Measurements from ENCODE around the gene AOAH.
"Not testable (repeated sequence)": the region's sequence is repeated elsewhere in the genome, so short reads cannot be mapped to it uniquely, and the experiment has no call there.

Gene AOAH

DNA sequence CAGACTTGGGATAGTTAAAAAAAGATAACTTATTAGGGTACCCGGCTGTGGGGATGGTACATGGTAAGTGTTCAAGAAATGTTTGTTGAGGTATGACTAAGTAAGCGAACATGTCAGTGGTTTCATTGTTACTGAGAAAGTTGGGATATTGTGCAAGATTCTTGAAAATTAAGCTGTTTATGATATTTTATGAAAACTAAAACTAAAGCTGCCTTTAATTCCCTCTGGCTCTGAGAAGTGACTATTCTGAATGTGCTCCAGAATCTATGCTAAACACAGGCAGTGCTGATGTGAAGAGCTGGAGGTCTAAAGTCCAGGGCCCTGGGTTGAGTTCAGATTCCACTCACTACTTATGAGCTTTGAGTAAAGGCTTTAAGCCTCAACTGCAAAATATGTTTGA lies 72.9 kb downstream of the AOAH start:
- no peaks in the 10 kb centered on the region for H3K9me3 ChIP-seq (ENCODE audit: control insufficient read depth, low read depth, low read length)
- H3K27ac ChIP-seq (ENCODE audit: low read length), result no peak overlapping the region
- no peak overlapping the region for H3K4me3 ChIP-seq (ENCODE audit: low read length)
- no peaks in the 10 kb centered on the region for H3K36me3 ChIP-seq (ENCODE audit: control insufficient read depth, low read depth, low read length)
- no peak overlapping the region for H3K9ac ChIP-seq (ENCODE audit: low read length)
- no peaks in the 10 kb centered on the region for H3K27me3 ChIP-seq (ENCODE audit: control insufficient read depth, insufficient read depth, low read length)
- peaks cover 23% of the 10 kb centered on the region for H3K4me1 ChIP-seq (ENCODE audit: control insufficient read depth, low read depth, low read length)

DNA sequence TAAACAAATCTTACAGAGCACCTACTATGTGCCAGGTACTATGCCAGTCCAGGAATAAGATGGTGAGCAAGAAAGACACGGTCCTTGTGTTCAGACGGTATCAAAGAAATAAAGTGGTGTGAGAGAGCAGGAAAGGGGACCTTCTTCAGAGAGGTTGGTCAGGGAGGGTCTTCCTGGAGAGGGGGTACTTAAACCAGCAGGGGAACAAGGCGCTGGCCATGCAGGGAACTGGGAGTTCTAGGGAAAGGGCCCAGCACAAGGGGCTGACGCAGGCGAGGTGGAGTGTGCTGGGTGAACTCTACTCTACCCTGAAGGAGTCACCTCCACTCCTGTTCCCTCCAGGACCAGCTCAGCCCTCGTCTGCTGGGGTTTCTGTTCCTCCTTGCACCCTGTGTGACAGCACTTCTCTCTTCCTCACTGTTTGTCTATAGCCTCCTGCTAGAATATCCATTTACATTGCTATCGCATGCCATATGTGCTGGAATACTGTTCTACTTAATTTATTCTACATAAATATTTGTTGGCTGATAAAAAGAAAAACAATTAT lies 73.5 kb downstream of the AOAH start:
- Histone ChIP-seq H3K9me3 (ENCODE audit: control insufficient read depth, low read depth, low read length) (no peaks in the 10 kb centered on the region), H3K9ac (ENCODE audit: low read length) (no peak overlapping the region), H3K36me3 (ENCODE audit: control insufficient read depth, low read depth, low read length) (no peaks in the 10 kb centered on the region), H3K4me1 (ENCODE audit: control insufficient read depth, low read depth, low read length) (peaks cover 23% of the 10 kb centered on the region), H3K27ac (ENCODE audit: low read length) (no peak overlapping the region), H3K27me3 (ENCODE audit: control insufficient read depth, insufficient read depth, low read length) (no peaks in the 10 kb centered on the region), H3K4me3 (ENCODE audit: low read length) (no peak overlapping the region)

DNA sequence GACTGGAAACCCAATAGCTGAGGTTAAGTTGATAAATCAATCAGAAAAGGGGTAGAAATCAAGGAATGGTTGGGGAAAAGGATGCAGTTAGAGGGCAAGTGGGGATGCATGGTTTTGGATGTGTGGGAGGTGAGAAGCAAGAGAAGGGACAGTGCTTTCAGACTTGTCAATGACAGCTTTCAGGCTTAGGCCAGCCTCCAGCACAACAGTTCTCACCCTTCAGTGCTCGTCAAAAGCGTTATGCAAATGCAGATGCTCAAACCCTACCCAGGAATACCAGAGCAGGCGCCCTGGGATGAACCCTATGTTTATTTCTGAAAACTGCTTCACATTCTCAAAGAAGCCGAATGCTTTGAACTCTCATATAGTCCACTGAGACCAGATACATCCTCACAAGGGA lies 74.0 kb downstream of the AOAH start:
- no peaks in the 10 kb centered on the region for H3K9me3 ChIP-seq (ENCODE audit: control insufficient read depth, low read depth, low read length)

DNA sequence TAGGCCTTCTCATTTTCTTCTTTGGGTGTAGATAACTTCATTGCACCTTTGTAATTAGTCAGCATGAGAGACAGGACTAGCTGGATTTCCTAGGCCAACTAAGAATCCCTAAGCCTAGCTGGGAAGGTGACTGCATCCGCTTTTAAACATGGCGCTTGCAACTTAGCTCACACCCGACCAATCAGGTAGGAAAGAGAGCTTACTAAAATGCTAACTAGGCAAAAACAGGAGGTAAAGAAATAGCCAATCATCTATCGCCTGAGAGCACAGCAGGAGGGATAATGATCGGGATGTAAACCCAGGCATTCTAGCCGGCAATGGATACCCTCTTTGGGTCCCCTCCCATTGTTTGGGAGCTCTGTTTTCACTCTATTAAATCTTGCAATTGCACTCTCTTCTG lies 75.0 kb downstream of the AOAH start:
- not testable (repeated sequence) for H3K36me3 ChIP-seq (ENCODE audit: control insufficient read depth, low read depth, low read length); H3K4me3 ChIP-seq (ENCODE audit: low read length); H3K27ac ChIP-seq (ENCODE audit: low read length); H3K9ac ChIP-seq (ENCODE audit: low read length); H3K27me3 ChIP-seq (ENCODE audit: control insufficient read depth, insufficient read depth, low read length); H3K9me3 ChIP-seq (ENCODE audit: control insufficient read depth, low read depth, low read length)
- peaks cover 23% of the 10 kb centered on the region for H3K4me1 ChIP-seq (ENCODE audit: control insufficient read depth, low read depth, low read length)

More for the DNA sequence above, 74.0 kb downstream of the AOAH start:
- Histone ChIP-seq H3K9ac (ENCODE audit: low read length) (no peak overlapping the region), H3K36me3 (ENCODE audit: control insufficient read depth, low read depth, low read length) (no peaks in the 10 kb centered on the region), H3K4me3 (ENCODE audit: low read length) (no peak overlapping the region), H3K4me1 (ENCODE audit: control insufficient read depth, low read depth, low read length) (peaks cover 25% of the 10 kb centered on the region), H3K27me3 (ENCODE audit: control insufficient read depth, insufficient read depth, low read length) (no peaks in the 10 kb centered on the region), H3K27ac (ENCODE audit: low read length) (no peak overlapping the region)

DNA sequence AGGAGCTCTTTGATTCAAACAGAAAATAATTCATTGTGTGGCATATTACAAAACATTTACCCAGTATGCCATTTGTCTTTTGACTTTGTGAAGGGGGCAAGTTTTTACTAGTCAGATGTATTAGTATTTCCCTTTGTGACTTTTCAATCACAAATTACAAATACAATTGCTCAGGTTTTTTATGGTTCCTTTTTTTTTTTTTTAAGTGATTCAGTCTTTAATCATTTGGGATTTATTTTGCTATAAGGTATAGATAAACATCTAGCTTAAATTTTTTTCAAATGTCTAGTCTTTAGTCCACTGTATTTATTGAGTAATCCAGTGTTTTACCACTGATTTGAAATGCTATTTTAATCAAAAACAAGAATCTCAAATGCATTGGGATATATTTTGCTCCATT lies 75.9 kb downstream of the AOAH start:
- Histone ChIP-seq H3K27me3 (ENCODE audit: control insufficient read depth, insufficient read depth, low read length) (no peaks in the 10 kb centered on the region), H3K36me3 (ENCODE audit: control insufficient read depth, low read depth, low read length) (no peaks in the 10 kb centered on the region), H3K9me3 (ENCODE audit: control insufficient read depth, low read depth, low read length) (no peaks in the 10 kb centered on the region), H3K4me3 (ENCODE audit: low read length) (no peak overlapping the region), H3K9ac (ENCODE audit: low read length) (no peak overlapping the region), H3K4me1 (ENCODE audit: control insufficient read depth, low read depth, low read length) (peaks cover 16% of the 10 kb centered on the region), H3K27ac (ENCODE audit: low read length) (no peak overlapping the region)

DNA sequence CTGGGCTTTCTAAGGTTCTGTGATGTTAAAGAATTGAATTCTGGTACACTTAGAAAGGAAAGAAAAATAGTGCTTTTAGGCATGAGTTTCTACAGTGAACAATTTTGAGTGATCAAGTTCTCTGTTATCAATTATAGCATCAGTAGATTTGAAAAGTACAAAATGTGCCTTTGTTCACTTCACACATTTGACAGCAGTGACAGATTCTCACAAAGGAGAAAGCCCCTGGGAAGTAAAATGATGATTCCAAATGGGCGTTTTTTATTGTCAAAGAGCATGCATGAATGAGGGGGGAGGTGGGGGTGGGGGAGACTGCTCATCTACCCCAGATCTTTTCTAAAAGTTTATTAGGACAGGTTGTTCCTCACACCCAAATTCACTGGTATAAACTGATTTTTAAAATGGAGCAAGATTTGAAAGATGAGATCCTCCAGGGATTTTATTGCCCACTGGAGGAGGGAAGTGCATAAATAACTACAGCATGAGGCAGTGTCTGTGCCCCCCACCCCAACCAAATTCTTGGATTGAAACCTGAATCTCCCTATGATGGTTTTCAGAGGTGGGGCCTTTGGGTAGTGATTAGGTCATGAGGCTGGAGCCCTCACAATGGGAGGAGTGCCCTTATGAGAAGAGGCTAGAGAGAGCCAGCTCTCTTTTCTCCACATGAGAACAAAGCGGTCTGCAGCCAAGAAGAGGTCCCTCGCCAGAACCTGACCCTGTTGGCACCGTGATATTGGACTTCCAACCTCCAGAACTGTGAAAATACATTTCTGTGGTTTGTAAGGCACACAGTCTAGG lies 79.5 kb downstream of the AOAH start:
- Histone ChIP-seq H3K27ac (ENCODE audit: low read length) (no peak overlapping the region), H3K27me3 (ENCODE audit: control insufficient read depth, insufficient read depth, low read length) (no peaks in the 10 kb centered on the region), H3K36me3 (ENCODE audit: control insufficient read depth, low read depth, low read length) (no peaks in the 10 kb centered on the region), H3K9me3 (ENCODE audit: control insufficient read depth, low read depth, low read length) (no peaks in the 10 kb centered on the region), H3K4me3 (ENCODE audit: low read length) (no peak overlapping the region), H3K9ac (ENCODE audit: low read length) (no peak overlapping the region), H3K4me1 (ENCODE audit: control insufficient read depth, low read depth, low read length) (peaks cover 8% of the 10 kb centered on the region)

DNA sequence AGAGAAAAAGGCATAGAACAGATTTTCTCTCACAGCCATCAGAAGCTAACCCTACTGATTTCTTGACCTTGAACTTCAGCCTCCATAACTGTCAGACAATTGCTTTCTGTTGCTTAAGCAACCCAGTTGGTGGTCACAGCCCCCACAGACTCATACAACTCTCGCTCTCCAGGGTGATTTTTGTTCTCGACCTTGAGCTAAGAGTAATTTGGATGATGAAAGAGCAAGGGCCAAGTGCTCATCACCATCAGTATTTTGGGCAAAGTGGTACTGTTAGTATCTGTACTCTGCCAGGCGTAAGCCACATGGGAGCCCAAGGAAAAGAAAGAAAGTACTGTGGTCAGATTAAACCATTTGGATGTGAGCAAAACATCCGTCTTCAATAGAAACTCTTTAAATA lies 81.9 kb downstream of the AOAH start:
- Histone ChIP-seq H3K36me3 (ENCODE audit: control insufficient read depth, low read depth, low read length) (no peaks in the 10 kb centered on the region), H3K27ac (ENCODE audit: low read length) (no peak overlapping the region), H3K9me3 (ENCODE audit: control insufficient read depth, low read depth, low read length) (no peaks in the 10 kb centered on the region), H3K27me3 (ENCODE audit: control insufficient read depth, insufficient read depth, low read length) (no peaks in the 10 kb centered on the region), H3K4me3 (ENCODE audit: low read length) (no peak overlapping the region), H3K4me1 (ENCODE audit: control insufficient read depth, low read depth, low read length) (peaks cover 8% of the 10 kb centered on the region), H3K9ac (ENCODE audit: low read length) (no peak overlapping the region)

DNA sequence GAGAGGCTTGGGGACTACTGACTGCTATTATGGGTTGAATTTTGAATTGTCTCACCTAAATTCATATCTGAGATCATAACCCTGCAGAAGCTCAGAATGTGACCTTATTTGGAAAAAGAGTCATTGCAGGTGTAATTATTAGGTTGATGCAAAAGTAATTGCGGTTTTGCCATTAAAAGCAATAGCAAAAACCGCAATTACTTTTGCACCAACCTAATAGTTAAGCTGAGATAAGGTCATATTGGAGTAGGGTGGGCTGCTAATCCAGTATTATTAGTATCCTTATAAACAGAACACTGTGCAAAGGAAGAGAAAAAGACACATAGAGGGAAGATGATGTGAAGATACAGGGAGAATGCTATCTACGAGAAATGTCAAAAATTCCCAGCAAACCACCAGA lies 82.3 kb downstream of the AOAH start:
- Histone ChIP-seq H3K36me3 (ENCODE audit: control insufficient read depth, low read depth, low read length) (no peaks in the 10 kb centered on the region), H3K27ac (ENCODE audit: low read length) (no peak overlapping the region), H3K4me1 (ENCODE audit: control insufficient read depth, low read depth, low read length) (peaks cover 8% of the 10 kb centered on the region), H3K9me3 (ENCODE audit: control insufficient read depth, low read depth, low read length) (no peaks in the 10 kb centered on the region), H3K4me3 (ENCODE audit: low read length) (no peak overlapping the region), H3K27me3 (ENCODE audit: control insufficient read depth, insufficient read depth, low read length) (no peaks in the 10 kb centered on the region), H3K9ac (ENCODE audit: low read length) (no peak overlapping the region)

DNA sequence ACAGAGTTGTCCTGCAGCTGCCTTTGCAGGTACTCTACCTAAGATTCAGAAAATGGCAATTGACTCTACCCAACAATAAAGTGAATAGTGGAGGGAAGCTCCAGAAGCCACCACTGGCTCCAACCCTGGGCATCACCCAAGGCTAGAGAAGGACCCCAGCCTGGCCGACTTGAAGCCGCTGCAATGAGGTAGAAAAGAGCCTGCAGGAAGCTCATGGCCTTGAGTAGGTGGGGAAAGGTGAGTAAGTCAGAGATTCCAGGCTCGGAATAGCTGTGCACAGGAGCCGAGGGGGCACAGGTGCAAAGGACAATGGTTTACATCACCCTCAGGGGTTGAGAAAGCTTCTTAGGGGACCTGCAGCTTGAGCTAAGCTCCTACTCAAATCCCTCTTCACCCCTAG lies 83.6 kb downstream of the AOAH start:
- no peak overlapping the region for H3K4me3 ChIP-seq (ENCODE audit: low read length)
- no peak overlapping the region for H3K9ac ChIP-seq (ENCODE audit: low read length)
- H3K27me3 ChIP-seq (ENCODE audit: control insufficient read depth, insufficient read depth, low read length), result no peaks in the 10 kb centered on the region
- no peak overlapping the region for H3K27ac ChIP-seq (ENCODE audit: low read length)
- H3K9me3 ChIP-seq (ENCODE audit: control insufficient read depth, low read depth, low read length), result no peaks in the 10 kb centered on the region
- peaks cover 8% of the 10 kb centered on the region for H3K4me1 ChIP-seq (ENCODE audit: control insufficient read depth, low read depth, low read length)
- H3K36me3 ChIP-seq (ENCODE audit: control insufficient read depth, low read depth, low read length), result no peaks in the 10 kb centered on the region

DNA sequence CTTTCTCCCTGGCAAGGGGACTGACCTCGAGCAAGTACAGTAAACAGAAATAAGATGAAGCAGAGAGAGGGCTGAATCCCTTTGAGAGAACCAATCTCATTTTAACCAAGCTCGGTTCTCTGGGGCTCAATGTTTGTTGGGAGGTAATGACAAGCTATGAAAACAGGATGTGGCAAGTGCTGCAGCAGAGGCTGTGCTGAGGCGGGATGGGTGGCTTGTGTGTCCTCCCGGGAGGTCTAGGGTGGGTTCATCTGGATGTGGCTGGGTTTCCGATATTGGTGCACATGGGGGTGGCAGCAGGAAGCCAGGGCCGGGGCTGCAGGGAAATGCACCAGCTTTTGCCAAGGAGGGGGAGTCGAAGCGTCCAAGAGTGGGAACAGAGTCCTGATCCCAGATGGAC lies 84.5 kb downstream of the AOAH start:
- Histone ChIP-seq H3K27ac (ENCODE audit: low read length) (no peak overlapping the region), H3K36me3 (ENCODE audit: control insufficient read depth, low read depth, low read length) (no peaks in the 10 kb centered on the region), H3K4me1 (ENCODE audit: control insufficient read depth, low read depth, low read length) (peaks cover 4% of the 10 kb centered on the region), H3K4me3 (ENCODE audit: low read length) (no peak overlapping the region), H3K27me3 (ENCODE audit: control insufficient read depth, insufficient read depth, low read length) (no peaks in the 10 kb centered on the region), H3K9ac (ENCODE audit: low read length) (no peak overlapping the region), H3K9me3 (ENCODE audit: control insufficient read depth, low read depth, low read length) (no peaks in the 10 kb centered on the region)

DNA sequence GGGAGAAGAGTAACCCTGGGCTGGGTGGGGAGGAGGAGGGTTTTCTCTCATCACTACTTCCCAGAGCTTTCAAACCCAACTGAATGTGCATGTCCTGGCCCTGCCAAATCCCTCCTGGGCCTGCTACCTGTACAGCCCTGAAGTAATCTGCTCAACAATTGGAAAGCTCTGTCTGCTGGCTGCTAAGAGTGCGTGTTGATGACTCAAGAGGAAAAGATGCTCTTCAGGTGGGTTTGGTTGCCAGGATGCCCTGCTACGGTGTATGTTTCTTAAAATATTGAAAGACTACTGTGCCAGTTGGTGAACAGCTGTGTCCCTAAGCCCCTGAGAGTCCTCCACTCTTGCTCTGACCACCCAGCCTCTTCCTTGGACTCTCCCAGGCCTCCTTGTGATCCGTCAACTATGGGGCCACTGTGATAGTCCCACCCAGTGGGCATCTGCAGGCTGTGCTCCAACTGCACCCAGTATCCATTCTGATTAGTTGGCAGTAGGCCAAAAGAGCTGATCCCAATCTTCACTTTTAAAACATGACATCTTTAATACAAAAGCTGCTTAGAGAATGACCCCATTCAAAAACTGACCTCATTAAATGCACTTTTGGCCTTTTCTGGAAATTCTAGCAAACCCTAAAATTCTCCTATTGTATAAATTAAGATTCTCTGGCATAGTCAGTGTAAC lies 85.6 kb downstream of the AOAH start:
- no peak overlapping the region for H3K9ac ChIP-seq (ENCODE audit: low read length)
- H3K4me3 ChIP-seq (ENCODE audit: low read length), result no peak overlapping the region
- no peak overlapping the region for H3K27ac ChIP-seq (ENCODE audit: low read length)
- H3K4me1 ChIP-seq (ENCODE audit: control insufficient read depth, low read depth, low read length), result peaks cover 6% of the 10 kb centered on the region
- H3K9me3 ChIP-seq (ENCODE audit: control insufficient read depth, low read depth, low read length), result no peaks in the 10 kb centered on the region
- no peaks in the 10 kb centered on the region for H3K36me3 ChIP-seq (ENCODE audit: control insufficient read depth, low read depth, low read length)
- no peaks in the 10 kb centered on the region for H3K27me3 ChIP-seq (ENCODE audit: control insufficient read depth, insufficient read depth, low read length)

DNA sequence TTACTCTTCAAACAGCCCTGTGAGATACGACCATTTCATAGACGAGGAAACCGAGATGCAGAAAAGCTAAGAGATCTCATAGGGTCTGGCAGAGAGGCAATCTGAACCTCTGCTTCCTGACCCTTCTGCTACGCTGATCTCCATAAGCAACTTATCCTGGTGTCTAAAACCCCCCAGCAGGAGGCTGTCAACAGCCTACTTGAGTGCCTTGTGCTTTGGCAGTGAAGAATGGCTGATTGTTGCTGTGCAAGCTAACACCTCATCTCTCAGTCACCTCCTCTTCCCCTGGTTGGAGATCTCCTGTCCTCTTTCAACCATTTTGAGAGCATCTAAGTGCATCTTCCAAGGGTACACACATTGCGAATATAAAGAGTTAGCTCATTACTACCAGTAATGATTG lies 86.2 kb downstream of the AOAH start:
- Histone ChIP-seq H3K27me3 (ENCODE audit: control insufficient read depth, insufficient read depth, low read length) (no peaks in the 10 kb centered on the region), H3K9me3 (ENCODE audit: control insufficient read depth, low read depth, low read length) (no peaks in the 10 kb centered on the region), H3K36me3 (ENCODE audit: control insufficient read depth, low read depth, low read length) (no peaks in the 10 kb centered on the region), H3K4me3 (ENCODE audit: low read length) (no peak overlapping the region), H3K27ac (ENCODE audit: low read length) (no peak overlapping the region), H3K9ac (ENCODE audit: low read length) (no peak overlapping the region), H3K4me1 (ENCODE audit: control insufficient read depth, low read depth, low read length) (peaks cover 11% of the 10 kb centered on the region)

All from iPS-18a (cell line).